ENCODE data around the gene RHBDF2.
A peak's percentile ranks its signal among the peaks of the same experiment; 100 is the strongest.

The RHBDF2 gene

DNA sequence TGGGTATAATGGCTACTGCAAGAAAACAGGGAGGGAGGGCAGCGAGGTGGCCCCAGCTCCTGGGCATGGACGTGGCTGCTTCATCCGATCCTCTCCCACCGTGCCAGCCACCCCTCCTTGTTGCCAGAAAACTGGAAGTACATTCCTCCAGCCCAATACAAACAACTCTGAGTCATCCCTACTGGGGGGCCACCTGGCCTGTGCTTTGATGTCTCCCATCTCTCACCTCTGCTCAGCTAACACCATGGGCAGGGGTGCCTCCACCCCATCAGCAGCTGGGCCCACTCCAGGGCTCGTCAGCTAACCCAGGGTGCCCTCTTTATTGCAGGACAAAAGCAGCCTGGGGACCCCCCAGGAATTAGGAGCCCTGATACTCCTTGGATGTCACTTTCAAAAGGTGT lies 2.0 kb downstream of the RHBDF2 start:
- DNase-seq = no peak

DNA sequence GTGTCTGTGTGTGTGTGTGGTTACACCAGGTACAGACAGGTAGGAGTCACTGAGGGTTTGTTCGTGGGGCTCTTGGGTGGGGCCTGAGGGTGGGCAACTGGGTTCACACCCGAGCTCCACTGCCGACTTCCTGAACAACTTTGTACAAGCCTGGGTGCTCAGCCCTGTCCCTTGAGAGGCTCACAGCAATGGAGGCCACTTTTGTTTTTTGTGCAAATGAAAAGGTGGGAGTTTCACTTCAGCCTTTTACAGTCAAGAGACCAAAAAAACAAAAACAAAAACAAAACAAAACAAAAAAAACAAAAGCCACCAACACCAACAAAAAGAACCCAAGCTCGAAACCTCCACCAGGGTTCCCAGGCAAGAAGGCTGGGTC lies 2.4 kb downstream of the RHBDF2 start:
- DNase-seq = no peak

DNA sequence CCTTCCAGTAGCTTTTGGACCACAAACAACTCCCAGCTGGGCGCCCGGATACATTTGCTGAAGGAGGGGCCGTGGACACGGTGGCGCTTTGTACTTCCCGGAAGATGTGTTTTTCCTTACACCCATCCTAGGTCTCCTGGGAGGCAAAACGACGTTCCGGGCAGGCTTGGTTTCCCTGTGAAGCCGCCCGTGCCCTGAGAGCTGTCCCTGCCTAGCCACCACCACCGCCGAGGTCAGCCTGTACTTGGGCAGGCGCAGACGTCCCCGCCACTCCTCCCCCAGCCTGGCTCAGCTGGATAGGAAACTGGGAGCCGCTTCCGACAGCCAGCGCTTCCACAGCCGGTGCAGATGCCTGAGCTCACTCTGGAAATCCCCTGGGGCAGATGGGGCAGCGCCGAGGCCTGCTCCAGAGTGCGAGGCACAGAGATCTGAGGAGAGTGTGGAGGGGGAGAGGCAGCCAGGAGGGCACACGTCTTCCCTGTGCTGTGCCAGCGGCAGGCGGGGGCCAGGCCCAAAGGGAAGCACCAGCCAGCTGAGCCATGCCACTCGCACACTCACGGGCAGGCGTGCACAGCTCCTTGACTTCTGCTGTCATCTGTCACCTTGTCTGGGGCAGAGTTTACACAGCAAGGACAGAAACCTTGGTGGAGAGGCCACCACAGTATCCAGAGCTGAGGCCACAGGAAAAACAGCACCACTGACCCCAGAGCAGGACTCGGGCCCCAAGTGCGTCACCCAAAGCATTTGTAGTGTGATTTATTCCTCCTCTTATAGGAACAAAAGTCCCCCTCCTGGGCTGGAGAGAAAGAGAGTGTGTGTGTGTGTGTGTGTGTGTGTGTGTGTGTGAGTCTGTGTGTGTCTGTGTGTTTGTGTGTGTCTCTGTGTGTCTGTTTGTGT lies 3.0 kb downstream of the RHBDF2 start:
- DNase-seq = peak; percentile 40

DNA sequence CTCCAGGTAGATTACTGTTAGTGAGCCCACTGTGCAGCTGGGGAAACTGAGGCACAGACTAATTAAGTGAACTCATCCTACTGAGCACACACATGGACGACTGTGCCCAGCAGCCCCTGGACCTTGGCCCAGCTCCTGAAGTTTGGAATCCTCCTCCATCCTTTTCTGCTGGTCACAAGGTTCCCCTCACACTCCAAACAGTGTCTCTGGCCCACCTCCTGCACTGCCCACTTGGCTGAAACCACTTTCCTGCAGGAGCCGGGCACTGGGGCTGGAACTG lies 3.6 kb downstream of the RHBDF2 start:
- no peak for DNase-seq

GRCh38 chr17:76496464-76496863 lies 4.8 kb downstream of the RHBDF2 start:
- no peak for DNase-seq

DNA sequence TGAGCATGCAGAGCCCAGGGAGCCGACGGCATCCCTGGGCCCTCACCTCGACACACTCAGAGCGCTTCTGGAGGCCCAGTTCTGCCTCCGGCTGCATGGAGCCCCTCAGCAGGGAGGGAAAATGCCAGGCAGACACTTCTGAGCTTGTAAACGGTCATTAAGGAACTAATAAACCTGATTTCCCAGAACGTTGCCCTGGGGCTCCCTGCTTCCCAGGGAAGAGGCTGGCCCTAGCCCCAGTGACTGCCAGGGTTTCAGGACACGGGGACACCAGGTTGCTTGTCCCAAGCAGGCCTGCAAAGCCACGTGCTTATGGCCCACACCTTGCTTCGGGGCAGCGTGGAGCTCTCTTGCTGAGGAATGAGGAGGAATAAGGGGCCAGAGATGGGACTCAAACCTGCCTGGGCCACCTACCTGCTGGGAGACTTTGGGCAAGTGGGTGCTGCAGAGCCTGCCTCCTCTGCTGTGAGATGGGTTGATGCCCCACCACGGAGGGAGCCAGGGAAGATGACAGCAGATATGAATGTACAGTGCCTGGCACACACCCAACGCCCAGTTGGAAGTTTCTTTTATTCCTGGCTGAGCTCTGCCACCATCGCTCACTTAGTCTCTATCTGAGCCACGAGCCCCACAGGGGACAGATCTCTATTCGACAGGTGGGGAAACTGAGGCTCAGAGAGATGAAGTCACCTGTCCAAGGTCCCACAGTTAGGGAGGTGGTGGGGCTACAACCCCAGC lies 5.4 kb downstream of the RHBDF2 start:
- DNase-seq = no peak

- no peak for DNase-seq
These were observed 7.6 kb downstream of the RHBDF2 start for GRCh38 chr17:76493505-76494167.

GRCh38 chr17:76492989-76493501 lies 8.2 kb downstream of the RHBDF2 start:
- peak; percentile 1 for DNase-seq

- peak; percentile 11 for DNase-seq
These were observed 8.9 kb downstream of the RHBDF2 start for GRCh38 chr17:76492123-76492988.

DNA sequence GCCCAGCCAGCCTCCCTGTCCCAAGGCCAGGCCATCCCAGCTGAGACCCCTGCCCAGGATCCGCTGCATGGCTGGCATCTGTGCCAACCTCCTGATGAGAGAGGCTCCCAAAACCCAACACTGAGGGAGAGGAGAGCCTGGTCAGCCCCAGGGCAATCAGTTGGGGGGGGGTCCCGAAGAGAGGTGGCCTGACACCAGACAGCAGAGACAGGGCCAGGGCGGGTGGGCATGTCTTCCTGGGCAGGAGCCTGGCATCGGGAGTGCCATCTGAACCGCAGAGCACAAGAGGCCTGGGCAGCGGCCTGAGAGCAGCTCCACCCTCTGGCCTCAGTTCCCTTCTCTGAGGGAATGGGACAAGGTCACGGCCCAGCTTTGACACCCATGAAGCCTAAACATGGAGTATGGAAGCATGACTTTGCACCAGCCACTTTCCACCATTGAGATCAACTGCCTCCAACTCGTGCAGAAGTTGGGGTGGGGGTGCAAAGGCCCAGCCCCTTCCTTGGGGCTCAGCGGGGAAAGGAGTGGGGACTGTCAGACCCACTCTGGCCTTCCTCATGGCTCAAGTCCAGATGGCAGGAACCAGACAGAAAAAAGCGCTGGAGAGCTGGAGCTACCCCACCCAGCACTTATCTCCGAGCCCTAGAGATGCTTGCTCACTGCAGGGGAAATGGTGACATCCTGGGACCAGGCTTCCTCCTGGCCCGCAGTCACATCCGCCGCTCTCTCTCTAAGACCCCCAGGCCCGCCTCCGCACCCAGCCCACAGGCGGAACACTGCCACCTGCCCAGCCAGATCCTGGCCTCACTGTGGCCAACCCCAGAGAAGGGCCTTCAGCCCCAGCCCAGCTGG lies 9.7 kb downstream of the RHBDF2 start:
- no peak for DNase-seq

DNA sequence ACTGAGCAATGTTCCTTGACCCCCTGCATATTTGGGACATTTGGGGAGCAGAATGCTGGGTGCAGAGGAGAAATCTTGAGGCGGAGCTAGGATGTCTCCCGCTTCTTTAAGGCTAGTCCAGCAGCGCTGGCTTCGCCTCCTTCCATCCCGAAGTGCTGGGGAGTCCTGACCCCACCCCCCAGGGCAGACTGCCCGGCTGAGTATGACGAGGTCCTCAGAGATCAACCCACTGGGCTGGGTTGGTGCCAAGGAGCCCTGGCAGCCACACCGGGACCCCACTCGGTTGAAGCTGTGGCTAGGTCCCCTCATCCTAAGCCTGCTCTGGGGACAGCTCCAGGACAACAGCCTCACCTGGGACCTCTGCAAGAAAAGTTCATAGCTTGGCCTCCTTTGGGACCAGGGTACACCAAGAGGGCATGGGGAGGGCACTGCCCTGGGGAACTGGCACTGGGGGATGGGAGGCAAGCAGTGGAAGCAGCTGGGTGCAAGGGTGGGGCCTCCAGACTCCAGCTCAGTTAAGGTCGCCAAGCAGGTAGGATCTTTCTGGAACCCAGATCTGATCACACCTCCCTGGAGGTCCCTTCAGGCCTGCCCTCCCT lies 11.0 kb downstream of the RHBDF2 start:
- DNase-seq = no peak

GRCh38 chr17:76487451-76488192 lies 13.6 kb downstream of the RHBDF2 start:
- DNase-seq = no peak

GRCh38 chr17:76485569-76485968 lies 15.7 kb downstream of the RHBDF2 start:
- DNase-seq = no peak

- no peak for DNase-seq
These were observed 16.9 kb downstream of the RHBDF2 start for GRCh38 chr17:76484228-76484725.

- no peak for DNase-seq
These were observed 20.1 kb downstream of the RHBDF2 start for GRCh38 chr17:76481071-76481655.

GRCh38 chr17:76480632-76481031 lies 20.6 kb downstream of the RHBDF2 start:
- no peak for DNase-seq

GRCh38 chr17:76479515-76480060 lies 21.6 kb downstream of the RHBDF2 start:
- no peak for DNase-seq

- no peak for DNase-seq
These were observed 22.3 kb downstream of the RHBDF2 start for GRCh38 chr17:76478730-76479514.

GRCh38 chr17:76478097-76478496 lies 23.1 kb downstream of the RHBDF2 start:
- no peak for DNase-seq

Measured in DMS79 treated with DMSO at 0.1 percent for 48 hours (cell line).